H1 (cell line): ENCODE data around the gene NFIX. TPM values are rescaled to one million over a fixed set of nuclear protein-coding genes. Genes with fewer than 3 reads are reported as not detected.

Experiments used
- ASH2L ChIP-seq: fragments of 200-600, 300-600 bp; sonication (generic); IDR thresholded peaks from one replicate; pipeline ENCODE4 v1.7.1; 2017; ENCODE audit warnings: low read length
- CBX8 ChIP-seq: fragments of 300-800, 300-1000 bp; sonication (generic); IDR thresholded peaks from 2 replicates; pipeline ENCODE4 v1.7.1; 2016; ENCODE audit warnings: low read depth, low read length, borderline replicate concordance
- CTBP2 ChIP-seq: IDR thresholded peaks from 2 replicates; pipeline ENCODE4 v1.7.0; 2011; ENCODE audit warnings: borderline replicate concordance, mild to moderate bottlenecking, moderate library complexity, mixed read lengths, low read length; ENCODE audit not compliant: insufficient read depth, insufficient read length
- EP300 ChIP-seq, 2 experiments: IDR thresholded peaks; 1 replicate in 1 of 2; 2 replicates in 1 of 2; pipeline ENCODE4 v1.6.1; 2011 to 2012; ENCODE audit warnings: low read depth in 2 of 2, low read length in 2 of 2, mild to moderate bottlenecking in 2 of 2, borderline replicate concordance in 1 of 2, inconsistent platforms in 1 of 2, moderate library complexity in 1 of 2
- EZH2 ChIP-seq: fragments of 200-600 bp; sonication (generic); IDR thresholded peaks from 2 replicates; pipeline ENCODE4 v1.7.1; 2012; ENCODE audit warnings: low read depth, mild to moderate bottlenecking, moderate library complexity, low read length, inconsistent platforms; ENCODE audit not compliant: severe bottlenecking
- HDAC2 ChIP-seq, 2 experiments: fragments of 300-600 bp in 1 of 2; sonication (generic) in 1 of 2; IDR thresholded peaks; 2 replicates each; pipeline ENCODE4 v1.6.1; 2011 to 2012; ENCODE audit warnings: low read depth in 2 of 2, low read length in 2 of 2, mild to moderate bottlenecking in 2 of 2, moderate library complexity in 2 of 2, borderline replicate concordance in 1 of 2, inconsistent platforms in 1 of 2
- HDAC6 ChIP-seq: IDR thresholded peaks from one replicate; pipeline ENCODE4 v1.7.1; 2012; ENCODE audit warnings: low read depth, mild to moderate bottlenecking, inconsistent platforms, low read length, moderate library complexity
- JUND ChIP-seq: IDR thresholded peaks from 2 replicates; pipeline ENCODE4 v1.6.1; 2011; ENCODE audit warnings: mild to moderate bottlenecking, improper control_type of control experiment, low read length
- KDM1A ChIP-seq: fragments of 200-600, 300-600 bp; sonication (generic); IDR thresholded peaks from 2 replicates; pipeline ENCODE4 v1.7.1; 2016; ENCODE audit warnings: mild to moderate bottlenecking, low read length, borderline replicate concordance
- MAFK ChIP-seq: IDR thresholded peaks from 2 replicates; pipeline ENCODE4 v1.6.1; 2012; ENCODE audit warnings: low read depth, mild to moderate bottlenecking, improper control_type of control experiment, low read length
- NANOG ChIP-seq: IDR thresholded peaks from 2 replicates; pipeline ENCODE4 v1.6.1; 2011; ENCODE audit warnings: low read length, low read depth, mild to moderate bottlenecking, inconsistent platforms; ENCODE audit not compliant: insufficient read depth, poor library complexity, severe bottlenecking
- PHF8 ChIP-seq: fragments of 200-600 bp; sonication (generic); conservative IDR thresholded peaks from 2 replicates; pipeline ENCODE4 v1.7.1; 2012; ENCODE audit warnings: low read depth, mild to moderate bottlenecking, inconsistent platforms, low read length, moderate library complexity
- POLR2AphosphoS5 ChIP-seq: IDR thresholded peaks from 2 replicates; pipeline ENCODE4 v1.6.1; 2011; ENCODE audit warnings: low read depth, low read length
- RNF2 ChIP-seq: fragments of 200-900, 300-1000 bp; sonication (generic); IDR thresholded peaks from 2 replicates; pipeline ENCODE4 v1.7.1; 2016; ENCODE audit warnings: borderline replicate concordance, low read depth, mild to moderate bottlenecking, antibody characterized with exemption, low read length; ENCODE audit not compliant: poor library complexity, severe bottlenecking; ENCODE audit errors: missing control alignments
- SP1 ChIP-seq: IDR thresholded peaks from 2 replicates; pipeline ENCODE4 v1.6.1; 2011; ENCODE audit warnings: low read depth, low read length
- TBP ChIP-seq: IDR thresholded peaks from 2 replicates; pipeline ENCODE4 v1.6.1; 2011; ENCODE audit warnings: low read depth, low read length, improper control_type of control experiment
- TEAD4 ChIP-seq: IDR thresholded peaks from 2 replicates; pipeline ENCODE4 v1.6.1; 2012; ENCODE audit warnings: low read depth, low read length, inconsistent platforms, mixed read lengths
- polyA plus RNA-seq, 7 experiments: library from polyadenylated mRNA; depleted of rRNA in 3 of 7; stranded (reverse) in 5 of 7; unstranded in 2 of 7; fragments of >200 nt in 5 of 7; fragments of 200-250 nt in 2 of 7; gene quantifications; 1 replicate in 5 of 7; 2 replicates in 1 of 7; 4 replicates in 1 of 7; pipeline versions ENCODE4 v1.2.1 to v1.2.3, GENCODE V29; 2011 to 2013; ENCODE audit warnings: missing spikeins in 2 of 7, mixed read lengths in 2 of 7
- total RNA-seq: library from RNA; stranded (reverse); fragmentation: NEBNext Ultra II Directional; extraction: Animal tissue kit (Norgen Biotek cat#: 25700); gene quantifications from 2 replicates; pipeline ENCODE4 v1.2.1, GENCODE V29; 2021

The NFIX gene
- total and polyA plus RNA-seq, 2 of the 8 experiments (the other 6 are each of a cell fraction or from before 2014, with no cell fraction given) = 0.03 to 0.20 TPM

DNA sequence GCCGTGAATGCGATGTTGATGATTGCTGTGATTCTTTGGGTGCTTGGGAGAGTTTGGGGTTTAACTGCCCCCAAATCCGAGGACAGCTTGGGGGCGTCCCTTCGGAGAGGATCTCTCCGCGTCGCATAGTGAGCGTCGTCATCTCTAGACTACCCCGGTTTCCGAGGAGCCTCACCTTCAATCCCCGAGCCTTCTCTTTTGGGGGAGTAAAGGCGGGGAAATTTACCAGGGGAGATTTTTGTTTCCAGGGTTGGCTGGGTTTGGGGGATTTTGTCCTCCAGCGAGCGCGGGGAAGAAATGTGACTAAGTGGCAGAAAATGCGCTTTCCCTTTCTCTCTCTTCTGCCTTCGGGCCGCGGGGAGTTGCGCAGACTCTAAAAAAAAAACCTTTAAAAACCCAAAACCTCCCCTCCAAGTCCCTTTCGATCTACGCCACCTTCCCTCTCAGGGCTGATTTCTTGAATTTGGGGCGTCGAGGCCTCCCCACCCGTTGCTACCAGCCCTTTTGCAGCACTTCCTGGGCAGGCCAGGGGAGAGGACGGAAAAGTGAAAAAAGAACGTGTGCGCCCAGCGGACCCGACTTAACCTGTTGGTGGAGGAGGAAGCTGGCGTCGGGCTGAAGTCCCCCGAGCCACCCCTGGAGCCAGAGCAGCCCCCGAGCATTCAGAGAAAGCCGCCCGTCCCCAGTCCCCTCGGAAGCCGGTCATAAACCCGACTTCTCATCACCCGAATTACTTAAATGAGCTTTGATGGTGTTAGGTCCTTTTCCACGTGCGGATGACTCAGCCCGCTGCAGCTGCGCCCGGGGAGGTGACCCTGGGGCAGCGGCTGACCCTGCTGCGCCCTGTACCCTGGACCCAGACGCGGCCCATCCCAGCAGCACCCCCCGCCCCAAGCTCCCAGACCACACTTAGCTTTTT lies 17.7 kb downstream of the NFIX start (continued):
- TF ChIP-seq CBX8 (peak; percentile 60), ASH2L (no peak), EZH2 (peak; percentile 92), KDM1A (no peak), NANOG (no peak), EP300 (IDR thresholded peaks at IDR 0.05; ENCODE audit: borderline replicate concordance in 1 of 2, low read depth in 2 of 2, low read length in 2 of 2) (no peak), PHF8 (no peak), JUND (no peak), MAFK (no peak), TBP (no peak), RNF2 (peak; percentile 96), POLR2AphosphoS5 (no peak), SP1 (no peak), TEAD4 (no peak), CTBP2 (peak; percentile 81), HDAC2 (IDR thresholded peaks at IDR 0.05; ENCODE audit: borderline replicate concordance in 1 of 2, low read depth in 2 of 2, low read length in 2 of 2) (no peak), HDAC6 (no peak)
- TF ChIP-seq, all 59 proteins: peak for 7
